Activated CD8-positive, alpha-beta memory T cell treated with anti-CD3 and anti-CD28 coated beads, Interleukin-2, amount 10 ng/mL, durations not matched to agents 7 days and 5 days (primary cell): ENCODE results near the gene ARL4C. TPM values are rescaled to one million over a fixed set of nuclear protein-coding genes. Genes with fewer than 3 reads are reported as not detected.
A peak's percentile ranks its signal among the peaks of the same experiment; 100 is the strongest.

ENCODE experiments used
- ATAC-seq: fragments of 150-1000 bp; cut with Tn5 transposase; one replicate; pipeline ENCODE4 v1.10.0; 2021; ENCODE audit warnings: moderate library complexity
- CTCF ChIA-PET: fragments of 350-600 bp; sonication (Branson Sonifier 250); formaldehyde crosslinking; loops from one replicate; lab custom pipeline; 2021; ENCODE audit warnings: antibody characterized with exemption; lab: Charles Lee
- DNase-seq: peaks from one replicate; pipeline ENCODE4 v3.0.0-alpha.2; 2020
- H3K27ac Mint-ChIP-seq: one replicate; pipeline ENCODE4 v1.8.0; 2021; ENCODE audit warnings: mild to moderate bottlenecking, mixed read lengths
- H3K27me3 Mint-ChIP-seq: one replicate; pipeline ENCODE4 v1.8.0; 2021; ENCODE audit warnings: mixed read lengths
- H3K36me3 Mint-ChIP-seq: one replicate; pipeline ENCODE4 v1.8.0; 2021; ENCODE audit warnings: mild to moderate bottlenecking, mixed read lengths
- H3K4me1 Mint-ChIP-seq: one replicate; pipeline ENCODE4 v1.8.0; 2021; ENCODE audit warnings: mixed read lengths
- H3K4me3 Mint-ChIP-seq: one replicate; pipeline ENCODE4 v1.8.0; 2021; ENCODE audit warnings: mild to moderate bottlenecking, moderate library complexity, mixed read lengths
- H3K9me3 Mint-ChIP-seq: one replicate; pipeline ENCODE4 v1.8.0; 2022; ENCODE audit warnings: low read depth, mixed read lengths
- total RNA-seq, 2 experiments: library from RNA; stranded (reverse); gene quantifications; one replicate each; pipeline ENCODE4 v1.2.3, GENCODE V29; 2021

The ARL4C gene
- total RNA-seq, 2 experiments from 2014 or later: 252 to 306 TPM

- Mint-ChIP-seq H3K4me3 (no peak overlapping the region), H3K4me1 (peaks cover 87% of the 10 kb centered on the region), H3K36me3 (peaks cover 35% of the 10 kb centered on the region), H3K9me3 (no peaks in the 10 kb centered on the region), H3K27me3 (no peaks in the 10 kb centered on the region), H3K27ac (no peak overlapping the region)
- ATAC-seq (no peak), DNase-seq (no peak)
- CTCF ChIA-PET: no interaction called here
These were observed 16.5 kb downstream of the ARL4C start for GRCh38 chr2:234480337-234480736.

- H3K9me3 Mint-ChIP-seq: peaks cover 2% of the 10 kb centered on the region
- CTCF ChIA-PET: no interaction called here
These were observed 17.4 kb downstream of the ARL4C start for GRCh38 chr2:234479465-234479864.

GRCh38 chr2:234478121-234478858 is 18.6 kb downstream of the ARL4C start:
- H3K4me1 Mint-ChIP-seq: peaks cover 78% of the 10 kb centered on the region
- peaks cover 11% of the 10 kb centered on the region for H3K9me3 Mint-ChIP-seq
- peak; percentile 60 for DNase-seq
- CTCF ChIA-PET: interaction anchor here (0.9 to 2.8 kb wide), 5 partner anchors 9 to 31 kb away, joined by 3 to 10 read pairs (median 4); no protein-coding TSS in a partner anchor
- peak overlapping the region; percentile 60 for H3K27ac Mint-ChIP-seq
- H3K36me3 Mint-ChIP-seq: peaks cover 32% of the 10 kb centered on the region
- peak; percentile 52 for ATAC-seq
- H3K4me3 Mint-ChIP-seq: no peak overlapping the region
- no peaks in the 10 kb centered on the region for H3K27me3 Mint-ChIP-seq

More at GRCh38 chr2:234479465-234479864, 17.4 kb downstream of the ARL4C start:
- ATAC-seq: no peak
- H3K27ac Mint-ChIP-seq: no peak overlapping the region
- no peak for DNase-seq
- peaks cover 87% of the 10 kb centered on the region for H3K4me1 Mint-ChIP-seq
- H3K27me3 Mint-ChIP-seq: no peaks in the 10 kb centered on the region
- H3K36me3 Mint-ChIP-seq: peaks cover 31% of the 10 kb centered on the region
- no peak overlapping the region for H3K4me3 Mint-ChIP-seq

GRCh38 chr2:234476766-234477165 is 20.1 kb downstream of the ARL4C start:
- ATAC-seq (no peak), DNase-seq (no peak)
- H3K4me3 Mint-ChIP-seq: no peak overlapping the region
- H3K27me3 Mint-ChIP-seq: no peaks in the 10 kb centered on the region
- H3K4me1 Mint-ChIP-seq: peaks cover 63% of the 10 kb centered on the region
- H3K27ac Mint-ChIP-seq: no peak overlapping the region
- CTCF ChIA-PET: interaction anchor here (0.7 to 2.8 kb wide), 4 partner anchors 10 to 31 kb away, joined by 3 to 10 read pairs (median 4); no protein-coding TSS in a partner anchor
- peaks cover 28% of the 10 kb centered on the region for H3K36me3 Mint-ChIP-seq
- H3K9me3 Mint-ChIP-seq: peaks cover 11% of the 10 kb centered on the region

- no peak overlapping the region for H3K4me3 Mint-ChIP-seq
- peak overlapping the region; percentile 64 for H3K27ac Mint-ChIP-seq
- peaks cover 14% of the 10 kb centered on the region for H3K36me3 Mint-ChIP-seq
- H3K9me3 Mint-ChIP-seq: peaks cover 11% of the 10 kb centered on the region
- no peaks in the 10 kb centered on the region for H3K27me3 Mint-ChIP-seq
- peaks cover 49% of the 10 kb centered on the region for H3K4me1 Mint-ChIP-seq
- no peak for ATAC-seq
- DNase-seq: no peak
- CTCF ChIA-PET: interaction anchor here (1.4 kb wide), 1 partner anchor 10 kb away, joined by 5 read pairs; no protein-coding TSS in a partner anchor
These were observed 22.2 kb downstream of the ARL4C start for GRCh38 chr2:234474654-234475053.

- Mint-ChIP-seq H3K4me3 (no peak overlapping the region), H3K27me3 (no peaks in the 10 kb centered on the region), H3K27ac (no peak overlapping the region), H3K4me1 (peaks cover 32% of the 10 kb centered on the region), H3K9me3 (peaks cover 11% of the 10 kb centered on the region), H3K36me3 (peaks cover 8% of the 10 kb centered on the region)
- DNase-seq (no peak), ATAC-seq (no peak)
- CTCF ChIA-PET: no interaction called here
These were observed 24.7 kb downstream of the ARL4C start for GRCh38 chr2:234472155-234472554.

GRCh38 chr2:234469972-234470371 is 26.9 kb downstream of the ARL4C start:
- Mint-ChIP-seq H3K36me3 (peaks cover 9% of the 10 kb centered on the region), H3K4me1 (peaks cover 18% of the 10 kb centered on the region), H3K27me3 (no peaks in the 10 kb centered on the region), H3K27ac (no peak overlapping the region), H3K9me3 (peaks cover 11% of the 10 kb centered on the region), H3K4me3 (no peak overlapping the region)
- ATAC-seq (no peak), DNase-seq (no peak)
- CTCF ChIA-PET: interaction anchor here (0.6 to 1.4 kb wide), 4 partner anchors 14 to 49 kb away, joined by 3 read pairs; no protein-coding TSS in a partner anchor

- peaks cover 7% of the 10 kb centered on the region for H3K9me3 Mint-ChIP-seq
- CTCF ChIA-PET: interaction anchor here (0.6 to 6.8 kb wide), 5 partner anchors 14 to 48 kb away, joined by 3 to 23 read pairs (median 3); no protein-coding TSS in a partner anchor
- no peak overlapping the region for H3K4me3 Mint-ChIP-seq
- H3K27ac Mint-ChIP-seq: no peak overlapping the region
- peaks cover 6% of the 10 kb centered on the region for H3K36me3 Mint-ChIP-seq
- peaks cover 18% of the 10 kb centered on the region for H3K4me1 Mint-ChIP-seq
- no peaks in the 10 kb centered on the region for H3K27me3 Mint-ChIP-seq
- DNase-seq (no peak), ATAC-seq (no peak)
These were observed 27.5 kb downstream of the ARL4C start for GRCh38 chr2:234469251-234469845.

- ATAC-seq (no peak), DNase-seq (no peak)
- Mint-ChIP-seq H3K36me3 (peaks cover 5% of the 10 kb centered on the region), H3K27ac (no peak overlapping the region), H3K4me1 (peaks cover 24% of the 10 kb centered on the region), H3K4me3 (no peak overlapping the region), H3K27me3 (no peaks in the 10 kb centered on the region), H3K9me3 (no peaks in the 10 kb centered on the region)
- CTCF ChIA-PET: interaction anchor here (1.2 to 6.8 kb wide), 2 partner anchors 10 to 21 kb away, joined by 4 to 23 read pairs; no protein-coding TSS in a partner anchor
These were observed 28.4 kb downstream of the ARL4C start for GRCh38 chr2:234468503-234468902.

- Mint-ChIP-seq H3K27ac (no peak overlapping the region), H3K4me1 (peaks cover 35% of the 10 kb centered on the region), H3K27me3 (no peaks in the 10 kb centered on the region), H3K4me3 (no peak overlapping the region), H3K9me3 (no peaks in the 10 kb centered on the region), H3K36me3 (peaks cover 5% of the 10 kb centered on the region)
- CTCF ChIA-PET: interaction anchor here (0.8 to 6.8 kb wide), 5 partner anchors 8 to 99 kb away, joined by 3 to 23 read pairs (median 4); no protein-coding TSS in a partner anchor
- ATAC-seq: no peak
- no peak for DNase-seq
These were observed 29.6 kb downstream of the ARL4C start for GRCh38 chr2:234467289-234467688.

GRCh38 chr2:234464291-234464645 is 32.6 kb downstream of the ARL4C start:
- H3K27ac Mint-ChIP-seq: peak overlapping the region; percentile 85
- no peak for ATAC-seq
- CTCF ChIA-PET: interaction anchor here (0.9 to 6.8 kb wide), 5 partner anchors 11 to 174 kb away, joined by 3 to 23 read pairs (median 5); no protein-coding TSS in a partner anchor
- peak overlapping the region; percentile 70 for H3K4me3 Mint-ChIP-seq
- H3K9me3 Mint-ChIP-seq: no peaks in the 10 kb centered on the region
- H3K27me3 Mint-ChIP-seq: no peaks in the 10 kb centered on the region
- H3K36me3 Mint-ChIP-seq: peaks cover 4% of the 10 kb centered on the region
- peaks cover 51% of the 10 kb centered on the region for H3K4me1 Mint-ChIP-seq
- no peak for DNase-seq

- Mint-ChIP-seq H3K9me3 (no peaks in the 10 kb centered on the region), H3K4me3 (peak overlapping the region; percentile 70), H3K27me3 (no peaks in the 10 kb centered on the region), H3K4me1 (peaks cover 53% of the 10 kb centered on the region), H3K27ac (peak overlapping the region; percentile 85), H3K36me3 (peaks cover 4% of the 10 kb centered on the region)
- DNase-seq (peak; percentile 80), ATAC-seq (peak; percentile 75)
- CTCF ChIA-PET: interaction anchor here (0.9 to 6.8 kb wide), 6 partner anchors 12 to 174 kb away, joined by 3 to 23 read pairs (median 4); no protein-coding TSS in a partner anchor
These were observed 33.1 kb downstream of the ARL4C start for GRCh38 chr2:234463626-234464290.
